A549 (cell line): Measurements from ENCODE around the gene TRIM65. TPM values are rescaled to one million over a fixed set of nuclear protein-coding genes. Genes with fewer than 3 reads are reported as not detected.

Experiments
- ATAC-seq, 2 experiments: fragments of 200-7000 bp in 1 of 2; fragments of >200 bp in 1 of 2; cut with Nextera tagmentation in 1 of 2; cut with Tn5 transposase in 1 of 2; 3 replicates each; pipeline versions ENCODE4 v1.8.0 to v1.9.1; 2018 to 2020; ENCODE audit warnings: mild to moderate bottlenecking in 1 of 2, moderate library complexity in 1 of 2
- CTCF ChIA-PET: fragments of 300-600 bp; sonication (Branson Sonifier 250); formaldehyde crosslinking; extraction: SDS; loops from one replicate; lab custom pipeline; 2021; ENCODE audit warnings: antibody characterized with exemption, inconsistent platforms; lab: Yijun Ruan, JAX
- POLR2A ChIA-PET: fragments of 350-600 bp; formaldehyde crosslinking; extraction: SDS; loops from one replicate; lab custom pipeline; 2021; ENCODE audit warnings: antibody characterized with exemption, inconsistent platforms; lab: Yijun Ruan, JAX
- DNase-seq, 2 experiments: peaks; one replicate each; pipeline versions ENCODE4 v3.0.0 to v3.0.0-alpha.2; 2011 to 2016; ENCODE audit warnings: low read depth in 1 of 2, low spot score in 1 of 2
- FAIRE-seq: peaks from 2 replicates; lab custom pipeline; 2011; peaks lifted over from hg19 to GRCh38; lab: Jason Lieb, UNC
- H3K27ac ChIP-seq, 2 experiments: fragments of >200 bp; sonication (Bioruptor Twin); formaldehyde crosslinking; 3 replicates each; pipeline ENCODE4 v1.5.1; 2016 to 2017
- H3K4me1 ChIP-seq: fragments of >200 bp; sonication (Bioruptor Twin); formaldehyde crosslinking; 3 replicates; pipeline ENCODE4 v1.6.1; 2016
- H3K4me2 ChIP-seq: fragments of >200 bp; sonication (Bioruptor Twin); formaldehyde crosslinking; 3 replicates; pipeline ENCODE4 v1.6.1; 2016
- H3K4me3 ChIP-seq: fragments of >200 bp; sonication (Bioruptor Twin); formaldehyde crosslinking; 3 replicates; pipeline ENCODE4 v1.5.1; 2016
- H3K9me3 ChIP-seq: fragments of >200 bp; sonication (Bioruptor Twin); formaldehyde crosslinking; 3 replicates; pipeline ENCODE4 v1.6.1; 2016
- CBX2 ChIP-seq: fragments of 200-600 bp; sonication (generic); IDR thresholded peaks from 2 replicates; pipeline ENCODE4 v1.6.1; 2016; ENCODE audit warnings: low read depth, mild to moderate bottlenecking, borderline replicate concordance
- CHD4 ChIP-seq: fragments of 200-600 bp; sonication (generic); IDR thresholded peaks from 2 replicates; pipeline ENCODE4 v1.6.1; 2016; ENCODE audit warnings: antibody characterized with exemption, mild to moderate bottlenecking, borderline replicate concordance
- EHF ChIP-seq: fragments of 250-450 bp; sonication (Bioruptor Pico); IDR thresholded peaks from 2 replicates; pipeline ENCODE4 v1.5.0; 2020; ENCODE audit warnings: mild to moderate bottlenecking
- EP300 ChIP-seq, 2 experiments: fragments of >200 bp; sonication (Bioruptor Twin); formaldehyde crosslinking; IDR thresholded peaks; 2 replicates in 1 of 2; 3 replicates in 1 of 2; pipeline ENCODE4 v1.6.1; 2016 to 2017
- FOSL2 ChIP-seq, 2 experiments: fragments of 450-650 bp in 1 of 2; fragments of >200 bp in 1 of 2; sonication (Bioruptor Twin) in 1 of 2; formaldehyde crosslinking; IDR thresholded peaks; 2 replicates each; pipeline versions ENCODE4 v1.5.0 to v1.6.1; 2016 to 2020; ENCODE audit warnings: mild to moderate bottlenecking in 1 of 2, moderate library complexity in 1 of 2
- GATA3 ChIP-seq: IDR thresholded peaks from 2 replicates; pipeline ENCODE4 v1.6.1; 2012; ENCODE audit warnings: borderline replicate concordance
- KDM1A ChIP-seq: fragments of 200-600 bp; sonication (generic); IDR thresholded peaks from 2 replicates; pipeline ENCODE4 v1.6.1; 2016; ENCODE audit warnings: low read depth, mild to moderate bottlenecking
- MAX ChIP-seq: IDR thresholded peaks from 2 replicates; pipeline ENCODE4 v1.6.1; 2012
- MYC ChIP-seq: IDR thresholded peaks from 2 replicates; pipeline ENCODE4 v1.6.1; 2012; ENCODE audit warnings: mild to moderate bottlenecking, inconsistent platforms, low read length, improper control_type of control experiment, borderline replicate concordance
- NFE2L2 ChIP-seq: fragments of 150-350 bp; conservative IDR thresholded peaks from 2 replicates; pipeline ENCODE4 v1.6.1; 2014; ENCODE audit warnings: low read length
- NPAS2 ChIP-seq: fragments of 250-450 bp; sonication (Bioruptor Pico); IDR thresholded peaks from 2 replicates; pipeline ENCODE4 v1.8.0; 2022; ENCODE audit warnings: mild to moderate bottlenecking, moderate library complexity, borderline replicate concordance
- PBX3 ChIP-seq: IDR thresholded peaks from 2 replicates; pipeline ENCODE4 v1.6.1; 2012
- POLR2A ChIP-seq: IDR thresholded peaks from 2 replicates; pipeline ENCODE4 v1.6.1; 2012; ENCODE audit warnings: mild to moderate bottlenecking, low read length
- RAD21 ChIP-seq, 2 experiments: fragments of >200 bp in 1 of 2; sonication (Bioruptor Twin) in 1 of 2; formaldehyde crosslinking in 1 of 2; IDR thresholded peaks in 1 of 2; conservative IDR thresholded peaks in 1 of 2; 2 replicates in 1 of 2; 3 replicates in 1 of 2; pipeline ENCODE4 v1.6.1; 2012 to 2018; ENCODE audit warnings: inconsistent platforms in 1 of 2
- SMC3 ChIP-seq: fragments of >200 bp; sonication (Bioruptor Twin); formaldehyde crosslinking; IDR thresholded peaks from 3 replicates; pipeline ENCODE4 v1.6.1; 2018; ENCODE audit warnings: inconsistent platforms
- SREBF2 ChIP-seq: fragments of 450-650 bp; IDR thresholded peaks from 2 replicates; pipeline ENCODE4 v1.6.1; 2014; ENCODE audit warnings: mild to moderate bottlenecking, moderate library complexity
- TFCP2L1 ChIP-seq: fragments of 250-450 bp; sonication (Bioruptor Pico); IDR thresholded peaks from 2 replicates; pipeline ENCODE4 v1.5.0; 2021; ENCODE audit warnings: mild to moderate bottlenecking
- WGBS: methylation state at CpG from one replicate; pipeline ENCODE4 v1.1.6; 2017; ENCODE audit errors: missing lambda C conversion rate; 5-methylcytosine and 5-hydroxymethylcytosine counted together
- polyA plus RNA-seq, 4 experiments: library from polyadenylated mRNA; depleted of rRNA in 3 of 4; stranded (reverse); fragments of >200 nt; fragmentation: RNase III in 1 of 4; extraction: RNeasy Plus Mini Kit Qiagen cat#74134 plus additional on column Dnase treatment in 1 of 4; gene quantifications; 2 replicates in 3 of 4; 3 replicates in 1 of 4; pipeline ENCODE4 v1.2.3, GENCODE V29; 2011 to 2017
- TF ChIP-seq, protein P1 (sequence below): fragments of >200 bp; sonication (Bioruptor Twin); formaldehyde crosslinking; IDR thresholded peaks from 3 replicates; pipeline ENCODE4 v1.5.1; 2016
- TF ChIP-seq, protein P2 (sequence below): fragments of 150-350 bp; IDR thresholded peaks from 2 replicates; pipeline ENCODE4 v1.6.1; 2014; ENCODE audit warnings: low read depth, mild to moderate bottlenecking, low read length

TRIM65 gene
- polyA plus RNA-seq, 2 of the 4 experiments (the other 2 are of a cell fraction), result 13.5 to 30.2 TPM

DNA sequence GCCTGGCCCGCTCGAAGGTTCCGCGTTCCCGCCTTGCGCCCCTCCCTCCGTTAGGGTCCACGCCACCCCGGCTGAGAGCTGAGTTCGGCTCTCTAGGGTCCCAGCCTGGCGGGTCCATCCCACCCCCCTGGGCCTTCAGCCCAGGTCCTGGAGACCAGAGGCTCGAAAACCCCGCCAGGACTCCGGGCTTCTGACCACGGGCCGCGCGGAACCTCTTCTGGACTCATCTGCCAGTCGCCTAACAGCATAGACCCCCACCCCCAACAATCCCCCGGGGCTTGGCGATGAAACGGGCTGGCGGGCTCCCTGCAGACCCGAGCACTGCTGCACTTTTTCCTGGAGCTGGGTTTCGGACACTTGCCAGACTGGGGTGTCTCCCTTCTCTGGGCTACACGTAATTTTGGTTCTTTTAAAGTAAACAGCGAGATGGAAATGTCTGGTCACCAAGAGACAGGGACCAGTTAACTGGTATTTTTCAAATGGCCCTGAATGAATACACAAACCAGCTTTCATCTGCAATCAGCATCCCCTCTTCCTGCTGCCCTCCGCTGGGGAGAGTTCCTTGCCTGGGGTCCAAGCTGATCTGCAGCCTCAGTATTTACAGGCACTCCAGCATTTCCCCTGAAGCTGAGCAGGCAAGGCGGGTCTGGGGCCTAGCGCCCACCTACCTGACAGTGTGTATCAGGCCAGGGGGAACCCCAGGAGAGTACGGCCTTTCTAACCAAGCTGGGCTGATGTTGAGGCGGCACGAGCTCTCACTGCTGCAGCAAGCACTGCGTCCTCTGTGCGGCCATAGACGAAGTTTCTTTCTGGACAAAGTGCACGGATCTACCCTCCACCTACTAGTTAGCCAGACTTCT, 639 bp upstream of the TRIM65 start:
- Histone ChIP-seq H3K9me3 (no peaks in the 10 kb centered on the region), H3K27ac (peak overlapping the region; percentile 90 to 97; a peak in 5 of 6 replicates), H3K4me2 (peak overlapping the region; percentile 99), H3K4me3 (peak overlapping the region; percentile 84), H3K4me1 (peaks cover 17% of the 10 kb centered on the region)
- ATAC-seq (no peak; a peak in 1 of 6 replicates), DNase-seq (no peak), FAIRE-seq (no peak)
- 90% methylated on average over 26 of the region's 37 CpGs for WGBS
- ChIA-PET POLR2A (interaction anchor here (0.9 to 3.8 kb wide), 10 partner anchors 8 to 382 kb away, joined by 3 to 28 read pairs (median 4); partner anchors contain the start of genes ACOX1, TEN1, TRIM47 and WBP2), CTCF (interaction anchor here (0.7 to 22.8 kb wide), 21 partner anchors 7 to 383 kb away, joined by 3 to 513 read pairs (median 5); partner anchors contain the start of genes FBF1, MRPL38, TRIM47 and UNK)
- TF ChIP-seq PBX3 (peak; percentile 19; the same call in 1 of the 2 replicates), FOSL2 (IDR thresholded peaks at IDR 0.05) (no peak), FOSL2 (CRISPR knock-in tag; IDR thresholded peaks at IDR 0.05) (no peak)

- peak; percentile 18 for FAIRE-seq
Measured at GRCh38 chr17:75895370-75896155, 1.2 kb downstream of the TRIM65 start.

More at GRCh38 chr17:75895370-75896155, 1.2 kb downstream of the TRIM65 start:
- ChIA-PET POLR2A (interaction anchor here (0.7 to 3.8 kb wide), 9 partner anchors 9 to 120 kb away, joined by 3 to 28 read pairs (median 8); partner anchors contain the start of genes ACOX1, TEN1, TRIM47 and UNK), CTCF (interaction anchor here (0.6 to 22.8 kb wide), 26 partner anchors 9 to 384 kb away, joined by 3 to 513 read pairs (median 4); partner anchors contain the start of genes FBF1, MRPL38, TRIM47 and TSEN54)
- WGBS, result 37% methylated on average over 28 of the region's 28 CpGs
- Histone ChIP-seq H3K4me3 (peak overlapping the region; percentile 84), H3K27ac (peak overlapping the region; percentile 90 to 97), H3K9me3 (no peaks in the 10 kb centered on the region), H3K4me2 (peak overlapping the region; percentile 99), H3K4me1 (peaks cover 17% of the 10 kb centered on the region)
- DNase-seq, result peak; percentile 56 to 81
- TF ChIP-seq NPAS2 (CRISPR knock-in tag) (no peak), GATA3 (no peak), MAX (peak; percentile 45), RAD21 (conservative IDR thresholded peaks at IDR 0.05 in 1 of 2, IDR thresholded peaks at IDR 0.05 in 1 of 2) (0 out of 5 replicates have a peak, but pooled peaks of 1 of the 2 experiments have one; percentile 11), TFCP2L1 (CRISPR knock-in tag) (0 out of 2 replicates have a peak, but pooled peaks have one; percentile 44), PBX3 (no peak), CHD4 (no peak), NFE2L2 (no peak), SMC3 (no peak), CBX2 (no peak), POLR2A (no peak), SREBF2 (no peak), KDM1A (no peak), EHF (CRISPR knock-in tag) (no peak), EP300 (IDR thresholded peaks at IDR 0.05) (no peak), MYC (0 out of 2 replicates have a peak, but pooled peaks have one; percentile 42)
- TF ChIP-seq, protein P1, sequence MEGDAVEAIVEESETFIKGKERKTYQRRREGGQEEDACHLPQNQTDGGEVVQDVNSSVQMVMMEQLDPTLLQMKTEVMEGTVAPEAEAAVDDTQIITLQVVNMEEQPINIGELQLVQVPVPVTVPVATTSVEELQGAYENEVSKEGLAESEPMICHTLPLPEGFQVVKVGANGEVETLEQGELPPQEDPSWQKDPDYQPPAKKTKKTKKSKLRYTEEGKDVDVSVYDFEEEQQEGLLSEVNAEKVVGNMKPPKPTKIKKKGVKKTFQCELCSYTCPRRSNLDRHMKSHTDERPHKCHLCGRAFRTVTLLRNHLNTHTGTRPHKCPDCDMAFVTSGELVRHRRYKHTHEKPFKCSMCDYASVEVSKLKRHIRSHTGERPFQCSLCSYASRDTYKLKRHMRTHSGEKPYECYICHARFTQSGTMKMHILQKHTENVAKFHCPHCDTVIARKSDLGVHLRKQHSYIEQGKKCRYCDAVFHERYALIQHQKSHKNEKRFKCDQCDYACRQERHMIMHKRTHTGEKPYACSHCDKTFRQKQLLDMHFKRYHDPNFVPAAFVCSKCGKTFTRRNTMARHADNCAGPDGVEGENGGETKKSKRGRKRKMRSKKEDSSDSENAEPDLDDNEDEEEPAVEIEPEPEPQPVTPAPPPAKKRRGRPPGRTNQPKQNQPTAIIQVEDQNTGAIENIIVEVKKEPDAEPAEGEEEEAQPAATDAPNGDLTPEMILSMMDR, result peak; percentile 36; the same call in 2 of the 3 replicates
- TF ChIP-seq, protein P2, sequence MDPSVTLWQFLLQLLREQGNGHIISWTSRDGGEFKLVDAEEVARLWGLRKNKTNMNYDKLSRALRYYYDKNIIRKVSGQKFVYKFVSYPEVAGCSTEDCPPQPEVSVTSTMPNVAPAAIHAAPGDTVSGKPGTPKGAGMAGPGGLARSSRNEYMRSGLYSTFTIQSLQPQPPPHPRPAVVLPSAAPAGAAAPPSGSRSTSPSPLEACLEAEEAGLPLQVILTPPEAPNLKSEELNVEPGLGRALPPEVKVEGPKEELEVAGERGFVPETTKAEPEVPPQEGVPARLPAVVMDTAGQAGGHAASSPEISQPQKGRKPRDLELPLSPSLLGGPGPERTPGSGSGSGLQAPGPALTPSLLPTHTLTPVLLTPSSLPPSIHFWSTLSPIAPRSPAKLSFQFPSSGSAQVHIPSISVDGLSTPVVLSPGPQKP, result no peak
- ATAC-seq, result peak; percentile 11 to 66; a peak in 3 of 6 replicates
